NCI-H510A (cell line): Measurements from ENCODE around the gene PDXK.
A peak's percentile ranks its signal among the peaks of the same experiment; 100 is the strongest.

Source experiments
- DNase-seq: peaks from one replicate; lab custom pipeline; 2025; lab: John Stamatoyannopoulos, UW

PDXK gene

DNA sequence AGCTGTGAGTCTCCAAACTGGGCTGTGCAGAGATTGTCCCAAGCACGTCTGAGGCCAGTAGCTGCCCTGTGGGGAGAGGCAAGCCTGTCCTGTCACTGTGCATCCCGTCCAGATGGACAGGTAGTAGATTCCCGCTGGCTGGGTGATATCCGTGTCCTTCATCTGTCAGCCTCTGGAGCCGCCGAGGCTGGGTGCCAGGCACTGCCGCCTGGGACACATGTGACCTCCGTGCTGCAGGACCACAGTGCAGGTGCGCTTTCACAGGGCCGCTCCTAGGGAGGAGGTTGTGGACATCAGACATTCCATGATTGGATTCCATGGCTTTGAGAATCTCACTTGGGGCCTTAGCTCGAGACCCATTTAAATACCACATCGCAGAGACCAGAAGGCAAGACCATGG is 4.7 kb downstream of the PDXK start:
- DNase-seq = no peak

DNA sequence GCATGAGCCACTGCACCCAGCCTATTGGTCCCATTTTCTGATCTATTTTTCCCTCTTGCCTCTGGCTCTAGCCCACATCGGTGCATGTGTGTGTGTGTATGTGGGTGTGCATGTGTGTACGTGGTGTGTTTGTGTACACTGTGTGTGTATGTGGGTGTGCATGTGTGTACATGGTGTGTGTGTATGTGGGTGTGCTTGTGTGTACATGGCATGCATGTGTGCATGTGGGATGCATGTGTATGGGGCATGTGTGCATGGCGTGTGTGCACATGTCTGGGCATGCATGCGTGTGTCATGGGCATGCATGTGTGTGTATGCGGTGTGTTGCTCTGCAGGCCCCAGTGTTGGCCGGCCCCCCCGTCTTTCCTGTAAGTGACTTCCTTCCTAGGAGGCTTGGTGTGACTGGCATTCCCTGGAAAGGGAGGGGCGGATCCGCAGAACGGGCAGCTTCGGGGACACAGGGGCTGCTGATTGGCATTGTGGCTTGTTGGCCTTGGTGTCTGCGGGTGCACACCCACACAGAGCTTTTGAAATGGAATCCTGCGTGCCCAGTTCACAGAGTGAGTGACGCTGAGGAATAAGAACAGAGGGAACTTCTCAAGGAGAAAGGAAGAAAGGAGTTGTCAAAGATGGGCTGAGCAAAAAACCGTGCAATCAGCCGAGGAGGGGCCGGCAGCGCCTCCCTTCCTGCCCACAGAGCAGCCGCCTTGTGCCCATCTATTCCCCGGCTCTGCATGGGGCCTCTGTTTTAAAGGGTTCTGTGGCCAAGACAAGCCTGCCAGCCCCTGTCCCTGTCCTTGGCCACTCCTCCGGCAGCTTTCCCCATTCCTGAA is 8.0 kb downstream of the PDXK start:
- DNase-seq = no peak

DNA sequence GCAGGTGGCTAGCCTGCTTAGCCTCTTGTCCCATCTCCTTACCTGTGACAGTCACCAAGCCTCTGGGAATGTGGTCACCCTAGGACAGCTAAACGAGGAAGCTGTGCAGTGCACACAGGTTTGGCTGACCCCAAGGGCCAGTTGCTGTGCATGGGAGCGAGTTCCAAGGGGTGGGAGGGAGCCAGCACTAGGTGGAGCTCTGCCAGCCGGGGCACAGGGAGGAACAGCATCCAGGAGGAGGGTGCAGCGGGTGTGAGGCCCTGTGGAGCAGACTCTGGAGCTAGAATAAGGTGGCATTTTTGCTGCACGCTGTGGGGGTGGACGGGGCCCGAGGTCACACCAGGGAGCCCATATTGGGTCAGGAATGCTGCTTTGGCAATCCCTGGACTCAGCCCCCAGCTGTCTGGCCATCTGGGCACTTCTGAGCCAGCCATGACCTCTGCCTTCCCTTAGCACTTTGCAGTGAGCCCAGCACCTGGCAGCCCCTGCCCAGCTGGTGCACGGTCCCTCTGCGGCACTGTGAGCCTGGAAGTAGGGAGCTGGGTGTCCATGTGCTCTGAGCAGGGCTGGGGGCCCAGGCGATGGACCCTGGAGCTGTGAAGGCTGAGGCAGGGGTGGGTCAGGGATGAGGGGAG is 8.7 kb downstream of the PDXK start:
- no peak for DNase-seq

DNA sequence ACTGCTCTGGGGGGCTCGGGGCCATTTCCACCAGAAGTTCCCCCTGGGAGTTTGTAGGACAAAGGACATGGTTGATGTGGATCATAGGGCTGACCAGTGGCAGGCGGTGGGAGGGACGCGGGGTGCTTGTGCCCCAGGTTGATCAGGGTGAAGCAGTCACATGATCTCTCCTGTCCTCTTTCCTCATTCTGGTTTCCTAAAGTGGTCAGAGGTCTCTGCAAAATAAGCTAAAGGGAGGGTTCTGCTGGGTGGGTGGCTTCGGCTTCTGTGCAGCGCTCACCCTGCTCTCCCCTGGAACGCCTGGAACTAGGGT is 9.2 kb downstream of the PDXK start:
- DNase-seq = no peak

DNA sequence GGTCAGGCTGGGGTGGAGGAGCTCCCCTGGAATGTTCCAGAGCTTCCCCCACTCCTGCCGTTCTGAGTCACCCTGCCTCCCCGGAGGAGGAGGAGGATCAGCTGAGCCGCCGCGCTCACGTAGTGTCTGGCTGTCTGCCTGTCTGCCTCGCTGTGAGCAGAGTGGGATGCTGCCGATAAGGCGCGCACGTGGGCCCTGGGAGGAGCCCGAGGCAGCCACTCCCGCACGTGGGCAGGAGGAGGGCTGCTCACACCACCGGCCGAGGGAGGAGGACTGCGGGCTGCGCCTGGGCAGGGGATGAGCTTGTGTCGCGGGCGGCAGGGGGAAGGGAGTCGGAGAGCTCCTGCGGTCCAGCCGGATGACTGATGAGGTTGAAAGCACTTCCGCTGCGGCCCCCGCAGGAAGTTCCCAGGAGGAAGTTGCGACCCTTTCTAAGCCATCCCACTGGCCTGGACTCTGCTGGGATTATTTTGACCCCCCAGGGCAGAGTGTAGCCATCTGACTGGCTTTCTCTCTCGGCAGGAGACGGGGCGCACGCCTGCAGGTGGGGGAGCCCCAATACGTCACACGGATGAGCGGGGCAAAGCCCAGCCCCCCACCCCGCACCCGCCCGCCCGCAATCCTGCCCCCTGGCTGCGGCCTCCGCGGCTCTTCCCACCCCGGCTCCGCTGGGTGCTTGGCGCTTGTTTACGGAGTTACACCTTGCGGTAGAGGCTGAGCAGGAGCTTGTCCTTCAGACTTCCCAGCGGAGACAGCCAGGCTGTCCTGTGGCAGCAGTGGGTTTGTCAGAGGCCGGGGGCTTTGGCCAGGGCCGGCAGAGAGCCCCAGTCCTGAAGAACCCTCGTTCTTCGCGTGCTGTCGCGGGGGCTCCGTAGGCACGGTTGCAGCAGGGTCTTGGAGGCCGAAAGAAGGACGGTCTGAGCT is 9.8 kb downstream of the PDXK start:
- peak; percentile 61 for DNase-seq

DNA sequence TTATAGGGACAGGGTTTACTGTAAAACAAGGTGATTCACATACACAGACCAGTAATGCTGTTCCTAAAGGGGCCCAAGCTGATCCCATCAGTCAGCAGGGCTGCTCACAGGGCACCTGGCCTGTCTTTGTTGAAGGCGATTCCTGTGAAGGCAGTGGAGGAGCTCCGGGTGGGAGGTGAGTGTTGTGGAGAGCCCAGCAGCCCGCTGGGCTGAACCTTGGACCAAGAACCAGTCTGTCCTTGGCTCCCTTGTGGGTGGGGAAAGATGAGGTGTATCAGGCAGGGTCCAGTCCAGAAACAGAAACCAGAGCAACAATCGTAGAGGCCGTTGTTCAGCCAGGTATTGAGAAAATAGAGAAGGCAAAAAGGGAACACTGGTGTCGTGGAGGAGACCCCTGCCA is 12.5 kb downstream of the PDXK start:
- DNase-seq = no peak

DNA sequence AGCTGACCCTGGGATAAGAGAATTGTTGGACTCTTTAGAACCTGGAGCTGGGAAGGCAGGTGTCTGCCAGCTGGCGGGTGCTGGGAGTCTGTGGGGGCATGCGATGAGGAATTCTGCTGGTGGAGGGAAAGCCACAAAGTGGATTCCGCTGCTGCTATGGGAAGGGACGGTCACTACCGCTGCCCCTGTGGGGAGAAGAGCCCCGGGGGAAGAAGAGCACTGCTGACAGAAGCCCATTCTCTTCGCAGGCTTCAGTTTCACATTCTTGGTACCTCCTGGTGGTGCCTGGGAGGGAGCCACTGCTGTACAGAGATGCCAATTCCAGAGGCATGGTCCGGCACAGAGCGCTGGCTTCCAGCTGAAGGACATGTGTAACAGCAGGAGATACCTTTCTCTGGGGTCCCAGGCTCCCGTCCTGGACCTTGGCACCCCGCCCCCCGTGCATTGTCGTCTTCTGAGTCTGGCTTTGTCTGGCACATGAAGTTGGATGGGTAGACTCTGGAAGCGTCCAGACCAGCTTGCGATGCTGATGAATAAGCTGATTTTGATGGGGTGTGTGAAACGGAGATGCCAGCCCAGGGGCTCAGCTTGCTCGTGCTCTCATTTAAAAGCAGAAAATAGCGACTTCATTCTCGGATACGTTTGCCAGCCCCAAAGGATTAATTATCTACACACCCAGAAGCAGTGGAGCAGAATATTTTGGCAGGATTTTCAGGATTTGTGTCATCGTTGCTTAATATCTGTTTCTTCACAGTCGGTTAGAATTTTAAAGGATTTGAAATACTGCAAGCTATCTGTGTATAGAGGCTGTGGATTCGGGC is 13.2 kb downstream of the PDXK start:
- DNase-seq = no peak

DNA sequence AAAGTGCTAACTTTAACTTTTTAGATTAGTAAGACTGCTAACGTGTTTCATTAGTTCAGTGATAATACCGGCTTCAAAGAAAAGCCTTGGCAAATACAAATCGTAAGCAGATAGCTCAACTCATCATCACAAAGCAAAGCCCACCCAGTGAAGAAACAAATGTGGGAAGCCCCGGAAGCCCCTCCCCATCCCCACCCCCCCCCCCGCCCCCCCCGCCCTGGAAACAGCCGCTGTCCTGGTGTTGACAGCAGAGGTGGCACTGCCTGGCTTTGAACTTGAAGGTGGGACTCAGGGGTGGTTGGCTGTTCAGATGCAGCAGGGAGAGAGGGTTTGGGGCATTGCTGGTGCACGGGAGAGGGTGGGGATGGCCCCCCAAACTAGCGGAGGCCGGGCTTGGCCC is 14.1 kb downstream of the PDXK start:
- DNase-seq = no peak

DNA sequence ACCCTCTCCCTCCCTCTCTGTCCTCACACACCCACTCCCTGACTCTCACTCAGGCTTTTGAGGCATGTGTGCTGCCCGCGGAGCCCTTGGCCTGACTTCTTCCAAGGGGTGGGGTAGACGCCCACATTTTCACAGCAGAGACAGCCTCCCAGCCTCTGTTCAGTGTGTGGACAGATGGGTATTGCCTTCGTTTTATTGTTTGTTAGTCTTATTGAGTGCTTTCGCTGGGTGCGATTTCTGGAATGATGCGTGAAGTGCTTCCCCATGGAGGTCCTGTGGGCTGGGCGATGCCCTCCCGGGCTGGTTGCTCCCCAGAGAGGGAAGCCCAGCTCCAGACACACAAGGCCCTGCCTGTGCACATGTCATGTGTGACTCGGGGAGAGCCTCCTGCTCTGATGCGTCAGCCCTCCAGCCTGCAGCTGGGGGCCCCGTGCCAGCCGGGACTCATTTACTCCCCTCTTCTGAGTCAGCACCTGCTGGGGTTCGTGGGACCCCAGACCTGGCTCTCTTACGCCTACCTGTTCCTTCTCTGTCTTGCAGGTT is 14.7 kb downstream of the PDXK start:
- DNase-seq = no peak

DNA sequence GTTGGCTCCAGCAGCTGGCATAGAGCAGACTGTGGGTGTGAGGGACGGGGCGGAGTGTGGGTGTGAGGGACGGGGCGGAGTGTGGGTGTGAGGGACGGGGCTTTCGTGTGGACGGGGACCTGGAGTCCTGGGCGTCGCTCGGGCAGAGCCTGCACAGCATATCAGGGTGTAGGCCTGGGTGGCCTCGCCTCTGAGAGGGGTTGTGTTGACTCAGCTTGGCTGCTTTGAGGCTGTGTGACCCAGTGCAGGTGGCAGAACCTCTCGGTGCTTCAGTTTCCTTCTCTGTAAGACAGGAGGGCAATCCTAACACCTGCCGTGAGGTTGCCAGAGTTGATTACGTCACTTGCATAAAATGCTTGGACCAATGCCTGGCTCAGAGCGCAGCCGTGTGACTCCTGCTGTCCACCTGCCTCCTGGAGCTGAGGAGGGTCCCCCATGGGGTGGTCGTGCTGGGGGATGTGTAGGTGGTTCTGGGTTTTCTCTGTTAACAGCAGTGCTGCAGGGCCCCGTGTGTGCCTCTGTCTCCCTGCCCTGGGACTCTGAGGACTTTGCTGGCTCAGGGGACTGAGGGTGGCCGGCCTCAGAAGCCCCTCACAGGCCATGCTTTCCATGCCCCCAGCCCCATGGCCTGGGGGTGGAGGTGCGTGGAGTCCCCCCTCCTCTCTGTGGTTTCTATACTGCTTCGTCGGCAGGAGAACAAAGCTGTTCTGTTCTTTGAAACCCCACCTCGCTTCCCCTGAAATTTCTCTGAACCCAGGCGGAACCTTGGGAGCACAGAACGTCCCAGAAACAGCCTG is 15.4 kb downstream of the PDXK start:
- no peak for DNase-seq

DNA sequence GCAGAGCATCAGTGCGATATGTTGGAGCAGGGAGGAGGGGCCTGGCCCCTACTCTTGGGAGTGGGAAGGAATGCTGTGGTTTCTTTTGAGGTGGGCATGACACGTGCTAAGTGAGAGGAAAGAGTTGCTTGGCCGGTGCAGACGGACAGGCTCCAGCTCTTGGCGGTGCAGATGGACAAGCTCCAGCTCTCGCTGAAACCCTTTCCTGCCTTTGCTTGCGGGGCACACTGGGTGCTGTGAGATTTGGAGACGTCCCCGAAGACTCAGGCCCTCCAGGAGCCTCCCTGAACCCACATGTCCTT is 15.9 kb downstream of the PDXK start:
- no peak for DNase-seq

DNA sequence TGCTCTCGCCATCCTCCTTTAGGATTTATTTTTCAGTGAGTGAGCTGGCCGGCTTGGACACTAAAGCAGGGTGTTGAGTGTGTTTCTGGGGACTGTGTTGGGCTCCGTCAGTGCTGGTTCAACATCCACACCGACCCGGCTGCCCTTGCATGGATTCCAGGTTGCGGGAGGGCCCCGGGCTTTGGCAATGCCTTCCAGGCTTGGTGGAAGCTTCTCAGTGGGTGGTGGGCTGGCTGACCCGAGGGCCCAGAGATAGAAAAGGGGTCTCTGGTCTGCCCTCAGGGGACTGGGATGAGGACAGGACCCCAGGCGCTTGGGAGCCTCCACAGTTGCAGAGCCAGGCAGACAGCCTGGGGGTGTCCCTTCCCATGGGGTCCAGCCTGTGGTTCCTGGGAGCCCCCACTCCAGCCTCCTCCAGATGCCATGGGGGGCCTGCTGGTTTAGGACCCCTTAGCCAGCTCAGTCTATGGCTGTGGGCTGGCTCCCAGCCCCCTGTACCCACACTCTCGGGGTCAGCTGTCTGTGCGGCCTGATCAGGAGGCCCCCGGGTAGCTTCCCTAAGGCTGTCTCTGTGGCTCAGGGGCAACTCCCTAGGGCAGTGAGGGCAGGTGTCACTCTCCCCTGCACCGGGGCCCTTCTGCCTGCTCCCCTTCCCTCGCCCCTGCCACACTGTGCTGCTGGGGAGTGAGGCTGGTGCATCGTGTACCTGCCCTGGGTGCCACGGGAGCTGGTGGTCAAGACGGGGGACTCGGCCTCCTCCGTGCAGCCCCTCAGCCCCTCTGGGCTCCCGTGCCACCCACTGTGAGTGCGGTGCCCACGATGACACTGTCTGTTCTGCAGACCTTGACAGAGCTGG is 16.5 kb downstream of the PDXK start:
- no peak for DNase-seq

DNA sequence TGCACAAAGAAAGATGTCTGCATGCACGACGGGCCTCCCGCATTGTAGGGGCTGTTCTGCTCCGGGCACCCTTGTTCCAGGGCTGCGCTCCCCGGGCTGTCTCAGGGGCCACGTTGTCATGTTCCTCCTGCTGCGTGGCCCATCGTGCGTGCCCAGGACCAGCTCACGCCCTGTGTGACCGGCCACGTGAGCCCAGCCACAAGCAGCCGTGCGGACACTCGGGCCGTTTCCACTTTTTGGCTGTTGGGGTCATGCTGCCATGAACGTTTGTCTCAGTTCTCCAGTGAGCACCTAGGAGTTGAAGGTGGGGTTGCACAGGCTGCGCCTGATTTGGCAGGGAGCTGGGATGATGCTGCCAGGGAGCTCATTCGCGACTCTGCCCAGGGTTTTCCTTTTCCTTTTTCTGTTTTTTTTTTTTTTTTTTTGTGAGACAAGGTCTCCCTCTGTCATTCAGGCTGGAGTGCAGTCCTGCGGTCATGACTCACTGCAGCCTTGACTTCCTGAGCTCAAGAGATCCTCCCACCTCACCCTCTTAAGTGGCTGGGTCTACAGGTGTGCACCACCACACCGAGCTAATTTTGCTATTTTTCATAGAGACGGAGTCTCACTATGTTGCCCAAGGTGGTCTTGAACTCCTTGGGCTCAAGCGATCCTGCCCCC is 17.4 kb downstream of the PDXK start:
- no peak for DNase-seq

DNA sequence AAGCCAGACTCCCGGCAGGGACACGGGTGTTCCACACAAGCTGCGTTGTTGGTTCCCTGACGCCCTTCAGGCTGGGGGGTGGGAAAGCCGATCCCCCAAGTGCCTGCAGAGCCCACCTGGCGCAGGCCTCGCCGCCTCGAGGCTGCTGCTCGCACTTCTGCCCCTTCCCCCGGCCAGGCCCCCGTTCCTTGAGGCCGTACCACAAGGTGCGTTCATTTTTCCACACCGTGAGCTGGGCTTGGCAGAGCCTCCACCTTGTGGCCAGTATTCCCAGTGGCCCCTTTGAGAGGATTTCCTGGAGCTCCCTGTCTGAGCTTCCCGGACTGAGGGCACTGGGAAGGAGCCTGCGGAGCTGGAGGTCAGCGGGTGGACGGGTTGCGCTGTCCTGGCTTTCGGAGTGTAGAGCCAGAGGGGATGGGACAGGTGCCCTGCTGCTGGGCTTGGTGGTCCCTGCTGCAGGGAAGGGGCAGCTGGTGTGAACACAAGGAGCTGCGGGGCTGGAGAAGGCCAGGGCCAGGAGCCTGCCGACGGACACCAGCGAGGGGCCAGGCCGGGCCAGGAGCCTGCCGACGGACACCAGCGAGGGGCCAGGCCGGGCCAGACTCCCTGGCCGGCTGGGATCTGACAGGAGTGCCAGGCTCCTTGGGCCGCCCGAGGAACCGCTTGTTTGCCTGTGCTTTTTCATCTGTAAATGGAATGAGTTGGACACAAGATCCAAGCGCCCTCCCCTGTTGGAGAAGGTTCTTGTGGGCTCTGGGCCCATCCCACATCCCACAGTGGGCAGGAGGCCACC is 18.4 kb downstream of the PDXK start:
- no peak for DNase-seq

DNA sequence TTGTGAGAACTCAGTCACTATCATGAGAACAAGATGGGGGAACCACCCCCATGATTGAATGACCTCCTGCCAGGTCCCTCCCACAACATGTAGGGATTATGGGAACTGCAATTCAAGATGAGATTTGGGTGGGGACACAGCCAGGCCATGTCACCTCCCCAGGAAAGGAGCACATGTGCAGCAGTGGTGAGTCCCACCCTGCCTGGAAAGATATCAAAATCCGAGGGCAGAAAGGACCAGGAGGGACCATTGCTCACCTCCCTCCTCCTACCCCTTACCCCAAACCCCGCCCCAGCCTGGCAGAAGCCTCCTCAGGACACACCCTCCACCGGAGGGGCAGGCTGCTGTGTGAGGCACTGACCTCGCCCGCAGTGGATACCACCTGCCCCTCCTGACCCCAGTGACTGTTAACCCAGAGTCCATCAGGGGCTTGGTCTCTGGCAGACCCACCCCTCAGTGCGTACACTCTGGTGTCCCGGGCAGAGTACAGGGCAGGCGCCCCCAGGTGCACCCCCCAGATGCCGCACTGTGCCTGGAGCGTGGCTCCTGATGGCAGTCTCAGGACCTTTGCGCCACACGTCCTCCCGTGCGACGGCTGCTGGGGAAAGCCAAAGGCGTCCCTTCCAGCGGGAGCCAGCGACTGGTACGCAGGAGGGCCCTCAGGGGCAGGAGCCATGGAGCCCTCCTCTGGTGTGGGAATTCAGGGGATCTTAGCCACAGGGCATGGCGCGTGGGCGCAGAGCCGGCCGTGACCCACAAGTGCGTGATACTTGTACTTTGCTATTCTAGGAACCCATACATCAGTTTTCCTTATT is 20.9 kb downstream of the PDXK start:
- no peak for DNase-seq

DNA sequence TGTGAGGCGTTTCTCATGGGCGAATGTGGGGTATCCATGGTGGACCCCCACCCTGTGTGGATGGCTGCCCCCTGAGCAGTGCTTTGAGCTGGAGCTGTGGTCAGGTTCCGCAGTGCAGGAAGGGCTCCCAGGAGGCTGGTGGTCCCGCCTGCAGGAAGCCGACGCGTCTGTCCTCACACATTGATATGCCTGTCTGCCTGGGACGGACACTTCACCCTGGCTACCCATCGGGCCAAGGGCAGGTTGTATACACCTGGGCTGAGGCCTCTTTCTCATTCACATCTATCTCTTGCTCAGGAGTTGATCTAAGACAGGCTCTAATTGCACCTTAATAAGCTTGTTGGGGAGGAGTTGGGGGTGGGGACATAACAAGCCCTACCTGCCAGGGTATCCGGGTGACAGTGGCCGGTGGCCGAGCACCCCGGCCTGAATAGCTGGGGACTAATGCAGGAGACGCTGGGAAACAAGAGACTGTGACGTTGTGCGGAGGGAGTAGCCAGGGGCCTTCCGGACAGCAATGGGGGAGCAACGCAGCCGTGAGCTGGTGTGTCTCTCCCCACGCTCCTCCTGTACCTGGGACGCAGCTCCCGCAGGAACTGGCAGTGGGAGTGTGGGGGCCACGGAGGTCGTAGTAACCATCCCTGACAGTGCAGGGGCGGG is 21.7 kb downstream of the PDXK start:
- peak; percentile 45 for DNase-seq

DNA sequence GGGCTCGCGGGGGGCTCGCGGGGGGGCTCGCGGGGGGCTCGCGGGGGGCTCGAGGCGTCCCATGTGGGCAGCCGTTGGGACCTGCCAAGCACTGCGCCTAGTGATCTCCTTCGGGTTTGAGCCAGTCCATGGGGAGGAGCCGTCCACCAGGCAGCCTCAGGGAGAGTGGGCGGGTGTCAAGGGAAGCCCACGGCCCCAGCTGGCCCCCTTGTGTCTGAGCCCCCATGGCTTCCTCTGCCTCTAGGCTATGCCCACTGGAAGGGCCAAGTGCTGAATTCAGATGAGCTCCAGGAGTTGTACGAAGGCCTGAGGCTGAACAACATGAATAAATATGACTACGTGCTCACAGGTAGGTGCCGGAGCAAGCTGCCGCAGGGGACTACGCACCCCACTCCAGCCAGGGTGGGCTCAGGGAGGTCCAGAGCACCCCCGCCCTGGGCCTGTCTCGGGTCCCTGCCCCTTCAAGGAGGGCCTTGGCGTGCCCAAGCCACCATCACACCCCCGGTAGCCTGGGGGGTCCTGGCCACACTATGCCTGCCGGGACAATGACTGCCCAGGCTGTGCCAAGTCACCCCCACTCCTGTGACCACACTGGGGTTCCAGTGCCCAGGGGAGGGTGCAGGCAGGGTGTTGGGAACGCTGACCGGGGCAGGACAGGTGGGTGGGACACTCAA is 22.6 kb downstream of the PDXK start:
- DNase-seq = no peak
